HepG2 (cell line): ENCODE data around the gene SOSTDC1. TPM values are rescaled to one million over a fixed set of nuclear protein-coding genes. Genes with fewer than 3 reads are reported as not detected.
A peak's percentile ranks its signal among the peaks of the same experiment; 100 is the strongest.

Source experiments
- ELF3 ChIP-seq: IDR thresholded peaks from 2 replicates; pipeline ENCODE4 v1.6.1; 2016; ENCODE audit warnings: missing genetic modification reagents, missing compliant biosample characterization
- GABPA ChIP-seq, 2 experiments: IDR thresholded peaks; 2 replicates each; pipeline ENCODE4 v1.6.1; 2011 to 2016; ENCODE audit warnings: low read depth in 2 of 2, low read length in 1 of 2, missing biosample characterization in 1 of 2, missing genetic modification characterization in 1 of 2
- GMEB1 ChIP-seq: sonication (generic); formaldehyde crosslinking; IDR thresholded peaks from 2 replicates; pipeline ENCODE4 v1.5.1; 2020; ENCODE audit warnings: missing genetic modification reagents, mild to moderate bottlenecking, borderline replicate concordance
- KDM3A ChIP-seq: IDR thresholded peaks from 2 replicates; pipeline ENCODE4 v1.6.1; 2018; ENCODE audit warnings: low read depth, missing compliant biosample characterization
- PCBP1 ChIP-seq: fragments of 200-400 bp; formaldehyde crosslinking; IDR thresholded peaks from 2 replicates; pipeline ENCODE4 v1.6.1; 2017; ENCODE audit warnings: mild to moderate bottlenecking, low read depth, low read length, borderline replicate concordance
- SALL2 ChIP-seq: sonication (generic); formaldehyde crosslinking; IDR thresholded peaks from 2 replicates; pipeline ENCODE4 v1.8.1; 2023; ENCODE audit warnings: mild to moderate bottlenecking, missing genetic modification reagents, inconsistent platforms
- SMAD9 ChIP-seq: sonication (generic); formaldehyde crosslinking; IDR thresholded peaks from 2 replicates; pipeline ENCODE4 v1.5.1; 2020; ENCODE audit warnings: mild to moderate bottlenecking, missing genetic modification reagents
- SP4 ChIP-seq: sonication (generic); formaldehyde crosslinking; IDR thresholded peaks from 2 replicates; pipeline ENCODE4 v1.8.1; 2023; ENCODE audit warnings: mild to moderate bottlenecking, missing genetic modification reagents
- TP53 ChIP-seq: sonication (generic); formaldehyde crosslinking; conservative IDR thresholded peaks from 2 replicates; pipeline ENCODE4 v1.4.0; 2020; ENCODE audit warnings: missing genetic modification reagents
- TRAFD1 ChIP-seq: sonication (generic); formaldehyde crosslinking; IDR thresholded peaks from 2 replicates; pipeline ENCODE4 v1.5.1; 2020; ENCODE audit warnings: missing genetic modification reagents, mild to moderate bottlenecking, borderline replicate concordance
- ZBTB20 ChIP-seq: sonication (generic); formaldehyde crosslinking; IDR thresholded peaks from 2 replicates; pipeline ENCODE4 v1.8.1; 2023; ENCODE audit warnings: missing genetic modification reagents, low read depth, mild to moderate bottlenecking, borderline replicate concordance
- ZNF30 ChIP-seq: sonication (generic); formaldehyde crosslinking; IDR thresholded peaks from 2 replicates; pipeline ENCODE4 v1.5.0; 2020; ENCODE audit warnings: mild to moderate bottlenecking, missing genetic modification reagents
- ZNF441 ChIP-seq: sonication (generic); formaldehyde crosslinking; IDR thresholded peaks from 2 replicates; pipeline ENCODE4 v1.7.0; 2021; ENCODE audit warnings: missing genetic modification reagents, borderline replicate concordance
- ZNF615 ChIP-seq: sonication (generic); formaldehyde crosslinking; IDR thresholded peaks from 2 replicates; pipeline ENCODE4 v1.5.0; 2020; ENCODE audit warnings: mild to moderate bottlenecking, missing genetic modification reagents, borderline replicate concordance
- ZNF724P ChIP-seq: sonication (generic); formaldehyde crosslinking; IDR thresholded peaks from 2 replicates; pipeline ENCODE4 v1.8.0; 2022; ENCODE audit warnings: missing genetic modification reagents, borderline replicate concordance
- ZNF746 ChIP-seq: sonication (generic); formaldehyde crosslinking; IDR thresholded peaks from 2 replicates; pipeline ENCODE4 v1.8.0; 2022; ENCODE audit warnings: mild to moderate bottlenecking, missing genetic modification reagents
- polyA plus RNA-seq, 8 experiments: library from polyadenylated mRNA; depleted of rRNA in 3 of 8; stranded (reverse) in 7 of 8; unstranded in 1 of 8; fragments of >200 nt; fragmentation: Illumina TruSeq in 4 of 8; extraction: Trizol in 4 of 8; gene quantifications; 2 replicates each; pipeline versions ENCODE4 v1.2.1 to v1.2.3, GENCODE V29; 2011 to 2016; ENCODE audit warnings: low read depth in 4 of 8, missing spikeins in 1 of 8, mixed read lengths in 1 of 8; ENCODE audit not compliant: insufficient read depth in 1 of 8
- total RNA-seq, 5 experiments: library from RNA; depleted of rRNA; stranded (reverse); fragments of >200 nt; fragmentation: Illumina TruSeq; extraction: Trizol; gene quantifications; 2 replicates each; pipeline ENCODE4 v1.2.3, GENCODE V29; 2016; ENCODE audit warnings: low read depth in 1 of 5
- TF ChIP-seq, protein P1 (sequence below): sonication (generic); formaldehyde crosslinking; IDR thresholded peaks from 2 replicates; pipeline ENCODE4 v1.4.0; 2020; ENCODE audit warnings: missing genetic modification reagents, mild to moderate bottlenecking, borderline replicate concordance
- TF ChIP-seq, protein P2 (sequence below): sonication (generic); formaldehyde crosslinking; IDR thresholded peaks from 2 replicates; pipeline ENCODE4 v1.8.0; 2022; ENCODE audit warnings: mild to moderate bottlenecking, missing genetic modification reagents, borderline replicate concordance
- TF ChIP-seq, protein P3 (sequence below), 2 experiments: fragments of 450-650 bp in 1 of 2; sonication (generic) in 1 of 2; formaldehyde crosslinking; IDR thresholded peaks; 2 replicates each; pipeline versions ENCODE4 v1.5.0 to v1.8.0; 2020 to 2022; ENCODE audit warnings: mild to moderate bottlenecking in 1 of 2, missing genetic modification reagents in 1 of 2

Gene SOSTDC1
- total and polyA plus RNA-seq, 2 of the 13 experiments (the other 11 are each of a cell fraction or from before 2014, with no cell fraction given), result not detected

DNA sequence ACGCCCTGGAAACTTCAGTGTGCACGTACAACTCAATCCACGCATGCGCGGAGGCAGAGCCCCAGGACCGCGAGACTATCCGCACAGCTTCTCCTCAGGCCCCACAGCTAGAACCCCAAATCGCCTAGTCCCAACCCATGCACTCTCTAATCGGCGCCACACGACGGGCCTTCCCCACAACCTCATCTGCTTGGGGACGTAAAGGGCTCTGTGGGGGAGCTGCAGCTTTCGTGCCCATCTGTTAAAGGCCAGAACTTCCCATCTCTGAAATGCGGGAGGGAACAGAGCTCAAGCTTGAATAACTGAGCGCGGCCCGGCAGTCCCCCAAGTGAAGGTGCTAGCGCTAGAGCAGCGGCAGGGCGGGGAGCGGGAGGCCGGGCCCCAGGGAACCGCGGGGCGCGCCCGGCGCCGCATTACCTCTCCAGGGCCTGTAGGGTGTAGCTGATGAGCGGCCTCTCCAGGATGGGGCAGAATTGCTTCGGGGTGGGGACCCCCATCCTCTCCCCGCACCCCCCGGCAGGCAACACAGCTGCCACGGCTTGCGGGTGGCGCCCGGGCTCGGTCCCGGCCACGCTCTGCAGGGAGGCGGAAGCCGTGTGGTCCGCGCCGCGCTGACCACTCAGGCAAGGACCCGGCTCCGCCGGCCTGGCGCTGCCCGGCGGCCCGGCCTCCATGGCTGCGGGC is 44.7 kb downstream of the SOSTDC1 start (continued):
- no peak for TF ChIP-seq ZNF615 (CRISPR knock-in tag)
- TF ChIP-seq, protein P1, sequence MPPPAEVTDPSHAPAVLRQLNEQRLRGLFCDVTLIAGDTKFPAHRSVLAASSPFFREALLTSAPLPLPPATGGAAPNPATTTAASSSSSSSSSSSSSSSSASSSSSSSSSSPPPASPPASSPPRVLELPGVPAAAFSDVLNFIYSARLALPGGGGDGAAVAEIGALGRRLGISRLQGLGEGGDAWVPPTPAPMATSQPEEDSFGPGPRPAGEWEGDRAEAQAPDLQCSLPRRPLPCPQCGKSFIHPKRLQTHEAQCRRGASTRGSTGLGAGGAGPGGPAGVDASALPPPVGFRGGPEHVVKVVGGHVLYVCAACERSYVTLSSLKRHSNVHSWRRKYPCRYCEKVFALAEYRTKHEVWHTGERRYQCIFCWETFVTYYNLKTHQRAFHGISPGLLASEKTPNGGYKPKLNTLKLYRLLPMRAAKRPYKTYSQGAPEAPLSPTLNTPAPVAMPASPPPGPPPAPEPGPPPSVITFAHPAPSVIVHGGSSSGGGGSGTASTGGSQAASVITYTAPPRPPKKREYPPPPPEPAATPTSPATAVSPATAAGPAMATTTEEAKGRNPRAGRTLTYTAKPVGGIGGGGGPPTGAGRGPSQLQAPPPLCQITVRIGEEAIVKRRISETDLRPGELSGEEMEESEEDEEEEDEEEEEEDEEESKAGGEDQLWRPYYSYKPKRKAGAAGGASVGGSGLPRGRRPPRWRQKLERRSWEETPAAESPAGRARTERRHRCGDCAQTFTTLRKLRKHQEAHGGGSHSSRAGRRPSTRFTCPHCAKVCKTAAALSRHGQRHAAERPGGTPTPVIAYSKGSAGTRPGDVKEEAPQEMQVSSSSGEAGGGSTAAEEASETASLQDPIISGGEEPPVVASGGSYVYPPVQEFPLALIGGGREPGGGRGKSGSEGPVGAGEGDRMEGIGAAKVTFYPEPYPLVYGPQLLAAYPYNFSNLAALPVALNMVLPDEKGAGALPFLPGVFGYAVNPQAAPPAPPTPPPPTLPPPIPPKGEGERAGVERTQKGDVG, result no peak
- TF ChIP-seq ZNF746, result peak; percentile 38; the same call in 1 of the 2 replicates
- TF ChIP-seq ZNF30 (CRISPR knock-in tag), result no peak
- no peak for TF ChIP-seq TP53 (CRISPR knock-in tag)
- TF ChIP-seq PCBP1, result no peak
- TF ChIP-seq TRAFD1 (CRISPR knock-in tag), result no peak
- TF ChIP-seq GABPA (IDR thresholded peaks at IDR 0.05; ENCODE audit: low read depth, low read length), result 0 out of 2 replicates have a peak, but pooled peaks have one; percentile 14
- TF ChIP-seq GABPA (CRISPR knock-in tag; IDR thresholded peaks at IDR 0.05; ENCODE audit: low read depth), result no peak
- TF ChIP-seq SMAD9 (CRISPR knock-in tag), result 0 out of 2 replicates have a peak, but pooled peaks have one; percentile 28
- TF ChIP-seq ZNF441 (CRISPR knock-in tag), result no peak
- TF ChIP-seq, protein P2, sequence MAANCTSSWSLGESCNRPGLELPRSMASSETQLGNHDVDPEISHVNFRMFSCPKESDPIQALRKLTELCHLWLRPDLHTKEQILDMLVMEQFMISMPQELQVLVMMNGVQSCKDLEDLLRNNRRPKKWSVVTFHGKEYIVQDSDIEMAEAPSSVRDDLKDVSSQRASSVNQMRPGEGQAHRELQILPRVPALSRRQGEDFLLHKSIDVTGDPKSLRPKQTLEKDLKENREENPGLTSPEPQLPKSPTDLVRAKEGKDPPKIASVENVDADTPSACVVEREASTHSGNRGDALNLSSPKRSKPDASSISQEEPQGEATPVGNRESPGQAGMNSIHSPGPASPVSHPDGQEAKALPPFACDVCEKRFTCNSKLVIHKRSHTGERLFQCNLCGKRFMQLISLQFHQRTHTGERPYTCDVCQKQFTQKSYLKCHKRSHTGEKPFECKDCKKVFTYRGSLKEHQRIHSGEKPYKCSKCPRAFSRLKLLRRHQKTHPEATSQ, result no peak
- TF ChIP-seq ZNF724P (CRISPR knock-in tag), result peak; percentile 11; the same call in 1 of the 2 replicates
- TF ChIP-seq KDM3A (CRISPR knock-in tag), result no peak
- 0 out of 2 replicates have a peak, but pooled peaks have one; percentile 25 for TF ChIP-seq ZBTB20 (CRISPR knock-in tag)
- no peak for TF ChIP-seq SALL2
- 0 out of 2 replicates have a peak, but pooled peaks have one; percentile 28 for TF ChIP-seq GMEB1 (CRISPR knock-in tag)
- TF ChIP-seq ELF3 (CRISPR knock-in tag), result no peak
- TF ChIP-seq, protein P3, sequence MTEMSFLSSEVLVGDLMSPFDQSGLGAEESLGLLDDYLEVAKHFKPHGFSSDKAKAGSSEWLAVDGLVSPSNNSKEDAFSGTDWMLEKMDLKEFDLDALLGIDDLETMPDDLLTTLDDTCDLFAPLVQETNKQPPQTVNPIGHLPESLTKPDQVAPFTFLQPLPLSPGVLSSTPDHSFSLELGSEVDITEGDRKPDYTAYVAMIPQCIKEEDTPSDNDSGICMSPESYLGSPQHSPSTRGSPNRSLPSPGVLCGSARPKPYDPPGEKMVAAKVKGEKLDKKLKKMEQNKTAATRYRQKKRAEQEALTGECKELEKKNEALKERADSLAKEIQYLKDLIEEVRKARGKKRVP (CRISPR knock-in tag; IDR thresholded peaks at IDR 0.05), result peak in 1 of 2 experiments; percentile 42; a peak in 1 of 4 replicates
- peak; percentile 39; the same call in 1 of the 2 replicates for TF ChIP-seq SP4
